Uterus (tissue), 4 donors: Measurements from ENCODE around the gene GALNTL6. TPM values are rescaled to one million over a fixed set of nuclear protein-coding genes. Genes with fewer than 3 reads are reported as not detected.

ENCODE experiments used
- DNase-seq, 2 donors: peaks; one replicate each; pipeline ENCODE4 v3.0.0-alpha.2; 2019 to 2020
- H3K27ac ChIP-seq, 2 donors: fragments of 200-600 bp; sonication (generic); 1 replicate in 1 of 2; 2 replicates in 1 of 2; pipeline ENCODE4 v1.5.1; 2016 to 2018
- H3K27me3 ChIP-seq, 2 donors: fragments of 200-600 bp; sonication (generic); one replicate each; pipeline ENCODE4 v1.5.1; 2018 to 2019; ENCODE audit warnings: control low read depth in 1 of 2
- H3K36me3 ChIP-seq, 2 donors: fragments of 200-600 bp; sonication (generic); one replicate each; pipeline ENCODE4 v1.5.1; 2019; ENCODE audit warnings: control low read depth in 1 of 2
- H3K4me1 ChIP-seq, 2 donors: fragments of 200-600 bp; sonication (generic); one replicate each; pipeline ENCODE4 v1.5.1; 2018 to 2019; ENCODE audit warnings: control low read depth in 1 of 2
- H3K4me3 ChIP-seq, 2 donors: fragments of 200-600 bp; sonication (generic); 1 replicate in 1 of 2; 2 replicates in 1 of 2; pipeline ENCODE4 v1.5.1; 2018 to 2019; ENCODE audit warnings: mild to moderate bottlenecking in 1 of 2
- H3K9me3 ChIP-seq, 2 donors: fragments of 200-600 bp; sonication (generic); one replicate each; pipeline ENCODE4 v1.5.1; 2019; ENCODE audit warnings: control low read depth in 1 of 2
- CTCF ChIP-seq, 4 experiments: fragments of 200-600 bp in 2 of 4; fragments of 450-650 bp in 2 of 4; sonication (generic) in 2 of 4; IDR thresholded peaks; one replicate each; pipeline ENCODE4 v1.5.1; 2016 to 2019; ENCODE audit warnings: antibody characterized with exemption in 4 of 4, mild to moderate bottlenecking in 2 of 4, moderate library complexity in 1 of 4
- POLR2A ChIP-seq, 2 donors: fragments of 450-650 bp; IDR thresholded peaks; one replicate each; pipeline ENCODE4 v1.6.1; 2016; ENCODE audit warnings: antibody characterized with exemption in 2 of 2, mild to moderate bottlenecking in 1 of 2, moderate library complexity in 1 of 2
- intact Hi-C: fragments of 100-400 bp; cut with DNase I; formaldehyde crosslinking; loops from one replicate; pipeline ENCODE4 v1.15.1; 2023; ENCODE audit warnings: low total_unique reads
- total RNA-seq, 4 donors: library from RNA; depleted of rRNA in 3 of 4; stranded (reverse); fragments of >200 nt in 3 of 4; gene quantifications; one replicate each; pipeline versions ENCODE4 v1.1.0 to v1.2.4, GENCODE V29; 2014 to 2023
- donor health status: DM: yes; HTN: yes; CAD: no.

Gene GALNTL6
- total RNA-seq, 4 donors from 2014 or later, result 2.6 TPM; not detected in 3

- Histone ChIP-seq H3K36me3 (no peaks in the 10 kb centered on the region), H3K4me3 (no peak overlapping the region), H3K4me1 (no peaks in the 10 kb centered on the region), H3K9me3 (no peaks in the 10 kb centered on the region), H3K27me3 (no peaks in the 10 kb centered on the region), H3K27ac (no peak overlapping the region)
- intact Hi-C loops, result no loop called here
- TF ChIP-seq CTCF (IDR thresholded peaks at IDR 0.05) (no peak), POLR2A (IDR thresholded peaks at IDR 0.05) (no peak)
- no peak for DNase-seq
Observed at GRCh38 chr4:172619218-172619617, 806.0 kb downstream of the GALNTL6 start.

- Histone ChIP-seq H3K36me3 (no peaks in the 10 kb centered on the region), H3K9me3 (no peaks in the 10 kb centered on the region), H3K4me1 (no peaks in the 10 kb centered on the region), H3K27me3 (no peaks in the 10 kb centered on the region), H3K27ac (no peak overlapping the region), H3K4me3 (no peak overlapping the region)
- intact Hi-C loops, result no loop called here
- TF ChIP-seq POLR2A (IDR thresholded peaks at IDR 0.05), result no peak
- TF ChIP-seq CTCF (IDR thresholded peaks at IDR 0.05), result no peak
- no peak for DNase-seq
Observed at GRCh38 chr4:172619798-172620197, 806.6 kb downstream of the GALNTL6 start.

- H3K9me3 ChIP-seq, result no peaks in the 10 kb centered on the region
- intact Hi-C loops, result no loop called here
- H3K27me3 ChIP-seq, result no peaks in the 10 kb centered on the region
- TF ChIP-seq POLR2A (IDR thresholded peaks at IDR 0.05) (no peak), CTCF (IDR thresholded peaks at IDR 0.05) (no peak)
- no peak overlapping the region for H3K27ac ChIP-seq
- no peak overlapping the region for H3K4me3 ChIP-seq
- H3K4me1 ChIP-seq, result no peaks in the 10 kb centered on the region
- no peak for DNase-seq
- H3K36me3 ChIP-seq, result no peaks in the 10 kb centered on the region
Observed at GRCh38 chr4:172628263-172628662, 815.1 kb downstream of the GALNTL6 start.

GRCh38 chr4:172630280-172630679 lies 817.1 kb downstream of the GALNTL6 start:
- Histone ChIP-seq H3K27me3 (no peaks in the 10 kb centered on the region), H3K36me3 (no peaks in the 10 kb centered on the region), H3K27ac (no peak overlapping the region), H3K4me1 (no peaks in the 10 kb centered on the region), H3K9me3 (no peaks in the 10 kb centered on the region), H3K4me3 (no peak overlapping the region)
- intact Hi-C loops, result no loop called here
- DNase-seq, result no peak
- TF ChIP-seq POLR2A (IDR thresholded peaks at IDR 0.05) (no peak), CTCF (IDR thresholded peaks at IDR 0.05) (no peak)

GRCh38 chr4:172631832-172632231 lies 818.6 kb downstream of the GALNTL6 start:
- H3K9me3 ChIP-seq, result no peaks in the 10 kb centered on the region
- H3K27ac ChIP-seq, result no peak overlapping the region
- H3K4me3 ChIP-seq, result no peak overlapping the region
- DNase-seq, result no peak
- intact Hi-C loops, result no loop called here
- no peaks in the 10 kb centered on the region for H3K27me3 ChIP-seq
- no peaks in the 10 kb centered on the region for H3K36me3 ChIP-seq
- no peaks in the 10 kb centered on the region for H3K4me1 ChIP-seq
- TF ChIP-seq CTCF (IDR thresholded peaks at IDR 0.05), result no peak
- no peak for TF ChIP-seq POLR2A (IDR thresholded peaks at IDR 0.05)
